GM21367 (cell line): Measurements from ENCODE around the gene HECA.
"Not testable (repeated sequence)": the region's sequence is repeated elsewhere in the genome, so short reads cannot be mapped to it uniquely, and the experiment has no call there.

ENCODE experiments used
- ATAC-seq: cut with Tn5 transposase; IDR thresholded peaks from one replicate; pipeline ENCODE4 v1.9.1; 2021; ENCODE audit not compliant: unreplicated experiment

Gene HECA, protein sequence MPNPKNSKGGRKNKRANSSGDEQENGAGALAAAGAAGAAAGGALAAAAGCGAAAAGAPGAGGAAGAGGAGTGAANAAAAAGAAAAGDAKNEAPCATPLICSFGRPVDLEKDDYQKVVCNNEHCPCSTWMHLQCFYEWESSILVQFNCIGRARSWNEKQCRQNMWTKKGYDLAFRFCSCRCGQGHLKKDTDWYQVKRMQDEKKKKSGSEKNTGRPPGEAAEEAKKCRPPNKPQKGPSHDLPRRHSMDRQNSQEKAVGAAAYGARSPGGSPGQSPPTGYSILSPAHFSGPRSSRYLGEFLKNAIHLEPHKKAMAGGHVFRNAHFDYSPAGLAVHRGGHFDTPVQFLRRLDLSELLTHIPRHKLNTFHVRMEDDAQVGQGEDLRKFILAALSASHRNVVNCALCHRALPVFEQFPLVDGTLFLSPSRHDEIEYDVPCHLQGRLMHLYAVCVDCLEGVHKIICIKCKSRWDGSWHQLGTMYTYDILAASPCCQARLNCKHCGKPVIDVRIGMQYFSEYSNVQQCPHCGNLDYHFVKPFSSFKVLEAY

DNA sequence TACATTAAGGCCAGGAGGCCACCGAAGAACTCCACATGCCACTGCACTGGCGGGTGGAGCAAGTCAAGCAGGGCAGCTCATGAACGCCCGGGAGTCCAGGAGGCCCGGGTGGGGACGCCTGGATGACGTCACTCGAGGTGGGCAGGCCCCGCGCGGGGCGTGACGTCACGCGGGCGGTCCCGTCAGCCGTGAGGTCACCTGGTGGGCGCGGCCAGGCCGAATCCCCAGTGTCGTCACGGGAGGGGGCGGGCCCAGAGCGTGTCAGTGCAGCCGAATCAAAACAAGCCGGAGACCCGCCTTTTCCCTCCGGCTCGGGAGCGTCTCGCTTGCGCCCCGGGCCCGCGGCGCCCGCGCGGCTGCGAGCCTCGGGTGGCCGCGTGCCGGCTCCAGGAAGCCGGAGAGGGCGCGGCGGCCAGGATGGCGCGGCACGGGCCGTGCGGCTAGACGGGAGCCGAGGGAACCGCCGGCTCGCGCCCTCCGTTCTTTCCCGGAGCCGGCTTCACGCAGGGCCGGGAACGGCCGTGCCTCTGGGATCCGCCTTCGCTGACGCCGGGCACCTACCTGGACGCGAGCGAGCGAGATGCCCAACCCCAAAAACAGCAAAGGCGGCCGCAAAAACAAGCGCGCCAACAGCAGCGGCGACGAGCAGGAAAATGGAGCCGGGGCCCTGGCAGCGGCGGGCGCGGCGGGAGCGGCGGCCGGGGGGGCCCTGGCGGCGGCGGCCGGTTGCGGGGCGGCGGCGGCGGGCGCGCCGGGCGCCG is at the start of gene HECA:
HECA (plus strand) TSS at position 264 of the 761 bp plus-strand sequence; CDS start at position 581, 317 bp downstream.
- peak; percentile 84 for ATAC-seq

DNA sequence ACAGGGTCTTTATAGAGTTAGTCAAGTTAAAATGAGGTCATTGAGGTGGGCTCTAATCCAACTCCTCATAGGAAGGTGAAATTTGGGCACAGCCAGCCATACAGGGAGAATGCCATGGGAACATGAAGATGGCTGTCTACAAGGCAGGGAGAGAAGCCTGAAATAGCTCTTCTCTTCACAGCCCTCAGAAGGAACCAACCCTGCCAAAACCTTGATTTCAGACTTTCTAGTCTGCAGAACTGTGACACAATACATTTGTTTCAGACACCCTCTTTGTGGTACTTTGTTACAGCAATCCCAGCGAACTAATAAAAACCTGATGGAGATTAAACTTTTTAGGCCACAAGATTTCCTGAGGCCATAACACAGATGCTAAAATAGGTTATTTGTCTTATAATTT is 43.1 kb upstream of the HECA start:
- no peak for ATAC-seq

DNA sequence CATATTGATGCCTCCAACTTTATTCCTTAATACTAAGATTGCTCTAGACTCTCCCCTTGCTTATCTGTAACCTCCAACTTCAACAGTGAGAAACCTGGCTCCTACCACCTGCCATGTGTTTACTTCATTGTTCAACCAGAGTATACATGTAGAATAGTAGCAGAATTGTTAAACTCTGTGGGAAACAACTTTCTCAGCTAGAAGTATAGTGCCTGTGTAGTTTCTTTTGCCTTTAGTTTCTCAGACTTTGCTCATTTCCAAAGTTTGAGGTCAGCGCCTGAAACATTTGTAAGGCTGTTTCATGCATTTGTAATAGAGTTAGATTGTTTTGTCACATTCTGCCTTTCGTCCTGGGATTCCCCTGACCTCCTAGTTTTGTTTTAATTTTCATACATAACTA is 34.9 kb upstream of the HECA start:
- peak; percentile 80 for ATAC-seq

DNA sequence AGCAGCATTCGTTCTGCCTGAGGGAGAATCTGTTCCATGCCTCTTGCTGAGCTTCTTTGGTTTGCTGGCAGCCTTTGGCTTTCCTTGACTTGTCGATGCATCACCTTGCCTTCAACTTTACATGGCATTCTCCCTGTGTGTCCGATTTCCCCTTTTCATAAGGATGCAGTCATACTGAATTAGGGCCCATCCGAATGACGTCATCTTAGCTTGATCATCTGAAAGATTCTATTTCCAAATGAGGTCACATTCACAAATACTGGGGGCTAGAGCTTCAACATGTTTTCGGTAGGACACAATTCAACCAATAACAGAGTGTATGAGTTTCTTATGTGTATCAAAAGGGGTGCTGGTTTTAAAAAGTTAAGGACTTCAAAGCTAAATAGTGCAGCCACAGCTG is 27.8 kb upstream of the HECA start:
- ATAC-seq = no peak

DNA sequence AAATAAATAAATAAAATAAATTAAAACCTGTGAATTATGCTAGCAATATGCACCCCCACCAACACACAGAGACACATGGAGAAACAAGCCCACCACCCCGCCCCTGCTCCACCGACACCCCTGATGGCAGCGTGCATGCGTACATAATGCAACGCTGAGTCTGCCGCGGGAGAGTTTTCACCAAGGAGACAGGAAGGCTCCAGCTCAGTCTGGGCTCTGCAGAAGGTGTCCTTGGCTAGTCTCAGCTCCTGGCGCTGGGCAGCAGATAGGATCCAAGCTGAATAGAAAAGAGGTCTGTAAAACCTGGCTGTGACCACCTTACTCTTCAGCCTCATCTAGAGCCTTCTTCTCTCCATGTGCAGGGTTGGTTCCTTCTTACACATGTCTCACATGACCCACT is 26.5 kb upstream of the HECA start:
- ATAC-seq = no peak

DNA sequence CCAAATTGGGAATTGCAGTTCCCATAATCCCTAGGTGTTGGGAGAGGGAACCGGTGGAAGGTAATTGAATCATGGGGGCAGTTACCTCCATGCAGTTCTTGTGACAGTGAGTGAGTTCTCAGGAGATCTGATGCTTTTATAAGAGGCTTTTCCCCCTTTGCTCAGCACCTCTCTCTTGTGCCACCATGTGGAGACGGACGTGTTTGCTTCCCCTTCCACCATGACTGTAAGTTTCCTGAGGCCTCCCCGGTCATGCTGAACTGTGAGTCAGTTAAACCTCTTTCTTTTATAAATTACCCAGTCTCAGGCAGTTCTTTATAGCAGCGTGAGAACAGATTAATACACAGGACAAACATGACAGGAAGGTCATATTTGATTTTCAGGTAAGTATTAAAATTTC is 25.3 kb upstream of the HECA start:
- ATAC-seq = no peak

DNA sequence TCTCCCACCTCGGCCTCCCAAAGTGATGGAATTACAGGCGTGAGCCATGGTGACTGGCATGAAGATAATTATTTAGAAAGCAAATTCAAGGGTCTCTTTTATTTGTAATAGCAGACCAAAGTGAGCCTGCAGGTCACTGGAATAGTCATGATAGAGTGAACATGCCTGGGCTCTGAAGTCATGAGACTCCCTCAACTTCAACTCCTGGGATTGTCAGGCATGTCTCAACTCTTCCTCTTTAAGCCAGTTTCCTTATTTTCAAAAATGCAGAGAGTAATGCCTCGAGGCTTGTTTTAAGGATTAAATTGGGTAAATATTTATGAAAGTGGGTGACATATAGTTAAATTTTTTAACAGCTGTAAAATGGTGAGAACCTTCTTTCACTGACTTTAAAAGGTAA is 22.7 kb upstream of the HECA start:
- no peak for ATAC-seq

DNA sequence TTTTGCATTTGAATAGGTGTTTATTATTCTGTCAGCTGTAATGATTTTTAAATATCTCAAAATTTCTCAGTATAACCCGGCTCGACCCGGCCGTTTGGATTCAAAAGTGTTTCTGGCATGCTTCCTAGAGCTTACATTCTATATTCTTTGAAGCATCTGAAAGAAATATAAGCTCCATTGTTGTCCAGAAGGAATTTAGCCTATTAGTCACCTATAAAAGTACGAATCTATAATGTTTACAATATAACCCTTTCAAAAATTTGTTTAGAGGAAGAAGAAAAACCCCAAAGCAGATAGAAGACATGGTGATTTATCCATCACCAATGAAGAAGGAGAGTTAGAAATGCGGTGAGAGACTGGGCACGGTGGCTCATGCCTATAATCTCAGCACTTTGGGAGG is 22.3 kb upstream of the HECA start:
- no peak for ATAC-seq

DNA sequence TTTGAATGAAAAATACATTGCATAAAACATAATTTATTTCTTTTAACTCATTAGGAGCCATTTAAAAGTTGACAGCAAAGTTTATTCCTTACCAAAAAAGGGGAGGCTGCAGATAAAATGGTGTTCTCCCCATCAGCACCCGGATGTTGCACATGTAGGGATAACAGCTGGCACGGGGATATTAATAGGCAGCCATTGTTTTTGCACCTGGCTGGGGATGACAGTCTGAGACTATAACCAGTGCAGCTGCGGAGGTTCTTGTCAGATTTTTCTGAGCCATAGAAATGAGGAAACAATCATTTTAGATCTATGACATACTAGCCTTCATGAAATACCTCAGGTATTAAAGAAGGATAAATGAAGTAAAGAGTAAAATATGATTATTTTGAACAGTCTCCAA is 20.1 kb upstream of the HECA start:
- ATAC-seq = no peak

DNA sequence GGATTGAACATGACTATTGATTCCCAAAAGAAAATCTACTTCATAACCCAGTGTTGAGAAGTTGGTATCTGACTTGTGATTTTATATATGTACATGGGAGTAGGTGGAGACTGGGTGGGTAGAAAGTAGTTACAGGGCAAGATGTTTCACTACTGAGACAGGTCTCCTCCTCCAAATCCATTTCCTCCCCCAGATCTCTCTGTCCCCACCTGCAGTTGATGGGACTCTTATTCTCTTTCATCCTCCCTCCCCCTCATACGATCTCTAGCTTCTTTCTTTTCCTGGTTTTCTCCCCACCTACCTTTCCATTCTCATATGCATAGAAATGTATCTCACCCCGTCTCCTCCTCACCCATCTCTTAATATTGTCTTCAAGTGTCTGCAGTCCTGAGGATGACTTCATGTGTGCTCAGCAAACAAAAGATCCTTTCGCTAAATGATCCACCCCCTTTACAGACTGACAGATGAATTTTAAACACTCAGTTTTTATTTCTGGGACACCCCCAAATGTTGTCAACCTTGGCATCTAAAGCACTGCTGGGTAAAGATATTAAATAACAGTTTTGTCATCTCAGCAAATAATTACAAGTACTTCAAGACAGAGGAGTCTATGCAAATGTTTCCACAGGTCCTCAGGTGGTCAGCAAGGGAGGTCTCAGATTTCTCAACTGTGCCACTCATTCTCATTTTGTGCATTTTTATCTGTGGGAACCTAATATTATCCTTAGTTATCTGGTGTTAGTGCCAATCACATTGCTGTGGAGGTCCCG is 18.7 kb upstream of the HECA start:
- no peak for ATAC-seq

DNA sequence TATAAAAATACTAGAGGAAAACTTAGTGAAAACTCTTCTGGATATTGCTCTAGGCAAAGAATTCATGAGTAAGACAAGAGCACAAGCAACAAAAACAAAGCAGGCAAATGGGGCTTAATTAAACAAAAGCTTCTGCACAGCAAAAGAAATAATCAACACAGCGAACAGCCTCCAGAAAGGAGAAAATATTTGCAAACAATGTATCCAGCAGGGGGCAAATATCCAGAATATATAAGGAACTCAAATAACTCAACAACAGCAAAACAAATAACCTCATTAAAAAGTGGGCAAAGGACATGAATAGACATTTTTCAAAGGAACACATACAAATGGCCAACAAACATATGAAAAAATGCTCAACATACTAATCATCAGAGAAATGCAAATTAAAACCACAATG is 17.1 kb upstream of the HECA start:
- no peak for ATAC-seq

DNA sequence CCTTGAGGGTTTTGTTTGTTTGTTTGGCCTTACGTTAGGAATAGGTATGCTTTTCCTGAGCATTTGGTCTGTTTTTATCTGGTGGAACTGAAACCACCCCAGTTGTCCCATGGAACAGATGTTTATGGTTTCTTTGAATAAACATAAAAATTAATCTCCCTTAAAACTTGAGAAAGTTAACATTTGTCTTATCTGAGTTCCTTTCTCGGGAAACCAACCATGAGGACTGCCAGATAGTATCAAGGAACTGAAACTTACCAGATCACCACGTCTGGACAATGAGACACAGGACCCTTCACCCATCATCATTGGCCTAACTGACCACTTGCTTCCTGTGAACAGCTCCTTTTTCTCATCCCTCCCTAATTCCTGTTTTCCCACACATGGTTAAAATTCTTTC is 15.3 kb upstream of the HECA start:
- ATAC-seq = no peak

DNA sequence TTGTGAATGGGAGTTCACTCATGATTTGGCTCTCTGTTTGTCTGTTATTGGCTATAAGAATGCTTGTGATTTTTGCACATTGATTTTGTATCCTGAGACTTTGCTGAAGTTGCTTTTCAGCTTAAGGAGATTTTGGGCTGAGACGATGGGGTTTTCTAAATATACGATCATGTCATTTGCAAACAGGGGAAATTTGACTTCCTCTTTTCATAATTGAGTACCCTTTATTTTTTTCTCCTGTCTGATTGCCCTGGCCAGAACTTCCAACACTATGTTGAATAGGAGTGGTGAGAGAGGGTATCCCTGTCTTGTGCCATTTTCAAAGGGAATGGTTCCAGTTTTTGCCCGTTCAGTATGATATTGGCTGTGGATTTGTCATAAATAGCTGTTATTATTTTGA is 12.1 kb upstream of the HECA start:
- not testable (repeated sequence) for ATAC-seq

DNA sequence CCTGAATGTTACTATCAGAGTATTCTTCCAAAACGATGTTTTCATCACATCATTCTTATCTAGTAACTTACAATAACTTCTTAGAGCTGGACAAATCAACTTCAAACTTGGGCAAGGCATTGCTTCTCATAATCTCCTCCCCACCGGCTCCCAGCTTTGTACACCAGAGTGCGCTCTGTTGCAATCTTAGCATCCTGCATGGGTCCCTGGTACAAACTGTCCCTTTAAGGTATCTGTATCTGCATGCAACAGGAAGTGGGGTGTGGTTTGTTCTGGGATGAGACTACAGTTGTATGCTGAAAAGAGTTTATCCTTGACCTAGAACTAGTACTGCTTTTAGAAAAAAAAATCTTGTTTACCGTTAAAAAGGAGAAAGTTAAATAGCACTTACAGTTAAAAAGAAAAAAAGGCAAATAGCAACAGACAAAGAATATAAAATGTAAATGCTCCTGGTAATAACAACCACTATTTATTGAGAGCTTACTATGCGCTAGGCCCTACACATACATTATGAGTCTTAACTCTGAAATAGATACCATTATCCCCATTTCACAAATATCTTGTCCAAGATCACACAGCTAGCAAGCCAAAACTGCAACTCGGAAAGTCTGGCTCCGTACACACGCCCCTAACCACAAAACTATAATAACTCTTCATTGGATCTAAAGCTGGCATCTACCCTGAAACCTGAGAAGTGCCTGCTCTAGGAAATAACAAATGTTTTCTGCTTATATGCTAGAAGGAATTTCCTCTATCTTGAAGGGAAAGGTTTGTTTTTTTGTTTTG is 9.8 kb upstream of the HECA start:
- peak; percentile 100 for ATAC-seq

DNA sequence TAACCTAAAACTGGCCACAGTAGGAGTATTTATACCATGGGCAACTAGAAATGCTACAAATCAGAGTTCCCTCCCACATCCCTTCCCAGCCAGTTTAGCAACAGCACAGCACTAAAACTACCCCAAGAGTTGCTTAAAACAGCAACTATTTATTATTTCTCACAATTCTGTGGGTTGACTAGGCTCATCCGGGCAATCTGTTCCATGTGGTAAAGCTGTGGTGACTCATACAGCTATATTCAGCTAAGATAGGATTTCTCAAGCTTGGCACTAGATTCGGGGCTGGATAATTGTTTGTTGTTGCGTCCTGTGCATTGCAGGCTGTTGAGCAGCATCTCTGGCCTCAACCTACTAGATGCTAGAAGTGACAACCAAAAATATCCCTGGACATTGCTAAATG is 8.6 kb upstream of the HECA start:
- no peak for ATAC-seq

DNA sequence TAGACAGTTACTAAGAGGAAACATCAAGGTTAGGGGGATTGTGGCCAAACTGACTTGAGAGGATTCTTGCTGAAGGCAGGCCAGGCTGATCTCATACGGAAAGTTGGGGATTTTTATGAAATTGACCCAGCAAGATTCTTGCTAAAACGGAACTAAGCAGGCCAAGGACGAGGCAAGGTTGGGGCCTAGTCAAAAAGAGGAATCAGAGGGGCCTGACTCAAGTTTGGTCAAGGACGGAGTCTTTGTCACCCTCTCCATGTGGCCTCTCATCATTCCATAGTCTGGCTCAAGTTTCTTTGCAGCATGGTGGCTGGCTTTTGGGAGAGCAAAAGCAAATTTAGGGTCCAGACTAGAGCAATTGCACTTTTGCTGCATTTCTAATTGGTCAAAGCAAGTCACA is 7.9 kb upstream of the HECA start:
- no peak for ATAC-seq

DNA sequence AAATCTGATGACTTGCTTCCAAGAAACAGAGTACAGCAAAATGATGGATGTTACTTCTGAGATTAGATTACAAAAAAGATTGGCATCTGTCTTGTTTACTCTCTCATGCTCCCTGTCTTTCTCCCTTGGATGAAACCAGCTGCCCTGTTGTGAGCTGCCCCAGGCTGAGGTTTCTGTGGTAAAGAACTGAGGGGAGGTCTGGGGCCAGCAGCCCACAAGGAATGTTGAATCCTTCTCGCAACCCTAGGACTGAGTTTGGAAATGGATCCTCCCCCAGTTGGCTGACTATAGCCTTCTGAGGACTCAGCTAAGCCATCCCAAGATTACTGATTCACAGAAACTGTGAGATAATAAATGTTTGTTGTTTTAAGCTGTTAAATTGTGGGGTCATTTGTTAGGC is 5.6 kb upstream of the HECA start:
- ATAC-seq = no peak

DNA sequence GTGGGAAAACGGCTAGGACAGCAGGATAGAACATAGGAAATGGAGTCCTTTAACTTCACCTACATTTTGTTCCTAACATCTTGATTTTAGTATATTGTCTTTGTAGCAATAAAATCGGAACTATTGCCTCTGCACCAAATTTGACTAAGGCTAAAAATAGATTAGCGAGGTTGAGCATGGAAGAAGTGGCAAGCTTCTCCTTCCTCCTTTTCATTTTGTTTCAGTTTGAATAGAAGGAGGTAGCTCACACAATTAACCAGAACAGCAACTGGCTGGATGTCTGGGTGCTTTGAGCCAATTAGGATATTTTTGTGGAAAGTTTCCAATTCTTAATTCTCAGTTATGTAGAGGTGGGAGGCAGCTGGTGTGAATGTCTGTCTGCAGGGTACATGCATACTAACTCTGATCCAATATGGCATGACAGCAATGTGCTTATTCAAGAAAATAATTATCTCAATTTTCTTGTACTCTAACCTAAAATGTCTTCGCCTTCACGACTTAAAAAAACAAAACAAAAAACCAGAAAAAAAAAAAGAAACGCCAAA is 3.1 kb upstream of the HECA start:
- ATAC-seq = no peak

DNA sequence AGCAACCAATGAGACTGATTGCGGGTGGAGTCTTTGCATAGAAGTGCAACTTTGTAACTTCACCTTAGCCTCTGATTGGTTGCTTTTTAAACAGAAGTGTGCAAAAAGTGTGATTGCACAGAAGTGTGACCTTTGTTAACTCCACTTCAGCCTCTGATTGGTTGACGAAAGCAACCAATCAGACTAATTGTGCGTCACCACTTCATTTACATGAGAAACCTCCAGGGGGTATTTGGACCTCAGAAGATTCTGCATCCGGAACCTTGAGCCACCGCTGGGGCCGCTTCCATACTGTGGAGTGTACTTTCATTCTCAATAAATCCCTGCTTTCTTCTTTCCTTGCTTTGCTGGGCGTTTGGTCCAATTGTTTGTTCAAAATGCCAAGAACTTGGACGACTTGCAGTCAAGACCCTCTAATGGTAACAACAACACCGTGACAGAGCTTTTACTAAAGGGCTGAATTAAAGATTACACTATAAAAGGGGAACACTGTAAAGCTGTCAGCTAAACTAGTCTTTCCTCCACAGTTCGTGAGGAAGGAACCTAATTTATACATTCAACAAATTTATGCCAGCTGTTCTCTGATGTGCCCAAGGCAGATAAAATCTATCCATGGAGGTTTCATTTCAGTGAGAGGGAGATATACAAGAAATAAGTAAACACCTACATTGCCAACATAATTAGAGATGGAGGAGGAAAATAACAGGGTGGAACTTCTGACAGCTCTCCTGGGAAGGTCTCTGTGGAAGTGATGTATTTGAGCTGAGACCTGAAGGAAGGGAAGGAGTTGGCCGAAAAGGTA is 1.4 kb upstream of the HECA start:
- no peak for ATAC-seq

DNA sequence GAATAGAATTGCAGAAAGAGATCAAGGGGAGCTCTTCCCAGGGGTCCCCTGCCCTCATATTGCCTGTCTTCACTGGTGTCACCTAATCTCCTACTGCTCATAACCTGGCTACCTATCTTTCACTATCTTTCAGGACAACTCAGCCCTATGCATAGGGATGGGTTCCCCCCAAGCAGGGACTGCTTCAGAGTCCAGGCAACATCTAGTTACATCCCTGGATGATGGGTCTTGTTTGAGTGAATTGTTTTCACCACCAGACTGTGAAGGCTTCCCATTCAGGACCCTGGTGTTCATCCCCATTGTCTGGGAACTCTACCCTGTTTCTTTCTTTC is 850 bp upstream of the HECA start:
- no peak for ATAC-seq
